Vagina (tissue), 2 donors: Measurements from ENCODE around the gene SIPA1L3.

Source experiments
- POLR2A ChIP-seq, 2 donors: fragments of 450-650 bp; IDR thresholded peaks; one replicate each; pipeline ENCODE4 v1.6.1; 2017; ENCODE audit warnings: antibody characterized with exemption in 2 of 2, mild to moderate bottlenecking in 2 of 2, moderate library complexity in 2 of 2
- POLR2AphosphoS5 ChIP-seq, 2 donors: sonication (generic); formaldehyde crosslinking; IDR thresholded peaks; one replicate each; pipeline ENCODE4 v1.9.0; 2017; ENCODE audit warnings: antibody characterized with exemption in 2 of 2, mild to moderate bottlenecking in 2 of 2, low read depth in 1 of 2; ENCODE audit not compliant: insufficient read depth in 1 of 2
- TF ChIP-seq, protein P1 (sequence below), 3 experiments: fragments of 450-650 bp in 2 of 3; fragments of 200-600 bp in 1 of 3; sonication (generic) in 1 of 3; IDR thresholded peaks; one replicate each; pipeline ENCODE4 v1.5.1; 2017 to 2019; ENCODE audit warnings: antibody characterized with exemption in 3 of 3, mild to moderate bottlenecking in 2 of 3, moderate library complexity in 2 of 3

DNA sequence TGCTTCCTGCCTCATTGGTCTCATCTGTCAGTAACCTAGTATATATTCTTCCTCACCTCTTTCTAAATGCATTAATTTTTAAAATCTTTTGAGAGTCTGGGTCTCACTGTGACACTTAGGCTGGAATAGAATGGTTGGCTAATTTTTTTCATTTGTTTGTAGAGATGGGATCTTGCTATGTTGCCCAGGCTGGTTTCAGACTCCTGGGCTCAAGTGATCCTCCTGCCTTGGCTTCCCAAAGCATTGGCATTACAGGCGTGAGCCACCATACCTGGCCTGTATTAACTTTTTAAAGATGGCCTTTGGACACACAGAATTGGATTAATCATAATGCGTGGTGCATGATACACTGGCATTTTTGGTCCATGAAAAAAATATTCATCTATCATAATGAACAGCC, 29.9 kb downstream of the SIPA1L3 start:
- no peak for TF ChIP-seq POLR2A (IDR thresholded peaks at IDR 0.05)
- TF ChIP-seq, protein P1, sequence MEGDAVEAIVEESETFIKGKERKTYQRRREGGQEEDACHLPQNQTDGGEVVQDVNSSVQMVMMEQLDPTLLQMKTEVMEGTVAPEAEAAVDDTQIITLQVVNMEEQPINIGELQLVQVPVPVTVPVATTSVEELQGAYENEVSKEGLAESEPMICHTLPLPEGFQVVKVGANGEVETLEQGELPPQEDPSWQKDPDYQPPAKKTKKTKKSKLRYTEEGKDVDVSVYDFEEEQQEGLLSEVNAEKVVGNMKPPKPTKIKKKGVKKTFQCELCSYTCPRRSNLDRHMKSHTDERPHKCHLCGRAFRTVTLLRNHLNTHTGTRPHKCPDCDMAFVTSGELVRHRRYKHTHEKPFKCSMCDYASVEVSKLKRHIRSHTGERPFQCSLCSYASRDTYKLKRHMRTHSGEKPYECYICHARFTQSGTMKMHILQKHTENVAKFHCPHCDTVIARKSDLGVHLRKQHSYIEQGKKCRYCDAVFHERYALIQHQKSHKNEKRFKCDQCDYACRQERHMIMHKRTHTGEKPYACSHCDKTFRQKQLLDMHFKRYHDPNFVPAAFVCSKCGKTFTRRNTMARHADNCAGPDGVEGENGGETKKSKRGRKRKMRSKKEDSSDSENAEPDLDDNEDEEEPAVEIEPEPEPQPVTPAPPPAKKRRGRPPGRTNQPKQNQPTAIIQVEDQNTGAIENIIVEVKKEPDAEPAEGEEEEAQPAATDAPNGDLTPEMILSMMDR (IDR thresholded peaks at IDR 0.05), result no peak
- TF ChIP-seq POLR2AphosphoS5 (IDR thresholded peaks at IDR 0.05; ENCODE audit: insufficient read depth in 1 of 2, low read depth in 1 of 2), result no peak
